Right lung (tissue), 5 donors: ENCODE measurements around the gene BTF3. TPM values are rescaled to one million over a fixed set of nuclear protein-coding genes. Genes with fewer than 3 reads are reported as not detected.

Source experiments
- DNase-seq, 2 donors: peaks; one replicate each; pipeline ENCODE4 v3.0.0-alpha.2; 2013
- polyA plus RNA-seq, 5 donors: library from polyadenylated mRNA; unstranded; fragments of 120-200 nt; gene quantifications; one replicate each; pipeline versions ENCODE4 v1.2.1 to v1.2.3, GENCODE V29; 2013; ENCODE audit warnings: inconsistent platforms in 1 of 5, low replicate concordance in 1 of 5; ENCODE audit not compliant: insufficient read length in 5 of 5, insufficient read depth in 1 of 5

Gene BTF3
- polyA plus RNA-seq, 5 donors, result 913 to 1,026 (median 931) TPM

DNA sequence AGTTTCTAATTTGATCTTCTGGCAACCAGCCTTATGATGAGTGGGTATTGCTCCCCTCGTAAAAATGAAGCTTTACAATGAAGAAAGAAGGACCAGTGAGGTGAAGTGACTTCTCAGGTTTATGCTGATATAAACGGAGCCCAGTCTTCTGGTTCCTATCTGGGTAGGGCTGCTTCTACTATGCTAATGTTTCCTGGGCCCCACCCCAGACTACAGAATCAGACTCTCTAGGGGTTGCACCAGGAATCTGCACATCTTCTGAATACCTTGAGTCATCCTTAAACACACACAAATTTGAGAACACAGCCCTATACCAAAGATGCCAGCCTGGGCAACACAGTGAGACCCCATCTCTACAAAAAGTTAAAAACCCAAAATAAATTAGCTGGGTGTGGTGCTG is 16.2 kb downstream of the BTF3 start:
- no peak for DNase-seq

DNA sequence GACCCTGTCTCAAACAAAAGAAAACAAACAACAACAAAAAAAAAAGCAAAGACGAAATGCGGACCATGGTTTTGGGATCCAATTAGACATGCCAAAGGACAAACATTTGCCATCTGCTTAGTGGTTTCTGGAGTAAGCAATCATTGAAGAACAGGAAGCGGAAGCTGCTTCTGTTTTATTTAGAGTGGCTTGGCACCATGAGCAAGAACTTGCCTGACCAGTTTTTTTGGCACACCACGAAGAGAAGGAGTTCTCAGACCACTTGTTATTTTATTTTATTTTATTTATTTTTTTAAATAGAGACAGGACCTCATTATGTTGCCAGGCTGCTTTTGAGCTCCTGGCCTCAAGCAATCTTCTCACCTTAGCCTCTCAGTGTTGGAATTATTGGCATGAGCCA is 17.0 kb downstream of the BTF3 start:
- DNase-seq, result no peak

DNA sequence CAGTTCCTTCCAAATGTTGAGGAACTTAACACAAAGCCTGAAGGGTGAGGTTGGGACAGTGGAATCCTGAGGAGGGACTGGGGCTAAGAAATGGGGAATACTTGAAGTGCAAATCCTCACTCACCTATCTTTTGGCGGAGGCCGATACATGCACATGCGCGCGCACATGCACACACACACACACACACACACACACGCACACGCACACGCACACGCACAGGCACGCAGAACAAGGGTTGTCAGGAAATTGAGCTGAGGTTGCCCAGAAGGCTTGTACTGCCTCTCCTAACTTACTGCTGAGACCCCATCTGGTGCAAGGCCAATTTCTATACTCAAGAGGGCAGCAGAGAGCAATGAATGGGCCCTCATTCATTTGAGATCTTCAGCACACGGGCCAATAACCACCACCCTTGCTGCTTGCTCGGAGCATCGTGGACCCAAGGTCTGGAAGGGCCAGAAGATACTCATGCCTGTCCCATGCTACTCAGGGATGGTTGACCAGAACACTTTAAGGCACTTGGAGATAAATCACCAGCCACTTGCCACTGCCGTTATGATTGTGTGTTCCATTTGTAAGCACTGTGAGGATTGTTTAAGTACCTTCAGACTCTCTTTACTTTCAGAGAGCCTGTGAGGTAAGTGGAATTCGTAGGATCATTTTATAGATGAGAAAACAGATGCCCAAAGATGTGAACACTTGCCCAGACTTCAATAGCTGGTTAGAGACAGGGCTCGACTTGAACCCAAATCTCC is 21.5 kb downstream of the BTF3 start:
- peak; percentile 67 to 81 for DNase-seq

DNA sequence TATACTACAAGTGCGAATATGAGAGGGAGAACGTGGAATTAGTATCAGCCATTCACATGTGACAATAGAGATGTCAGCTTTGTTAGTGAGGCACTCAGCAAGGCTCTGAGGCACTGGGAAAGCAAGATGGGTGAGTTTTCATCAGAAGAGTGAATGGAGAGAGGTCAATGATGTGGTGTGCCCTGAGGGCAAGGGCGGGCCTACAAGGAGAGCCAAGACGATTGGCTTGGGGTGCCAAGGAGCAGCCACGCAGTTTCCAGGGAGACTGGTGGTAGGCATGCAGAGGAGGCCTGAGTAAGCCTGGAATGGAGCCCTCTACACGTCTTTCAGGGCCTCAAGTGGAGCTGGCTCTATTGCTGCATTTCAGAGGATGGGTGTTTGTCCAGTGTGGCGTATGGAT is 24.7 kb downstream of the BTF3 start:
- DNase-seq, result no peak

DNA sequence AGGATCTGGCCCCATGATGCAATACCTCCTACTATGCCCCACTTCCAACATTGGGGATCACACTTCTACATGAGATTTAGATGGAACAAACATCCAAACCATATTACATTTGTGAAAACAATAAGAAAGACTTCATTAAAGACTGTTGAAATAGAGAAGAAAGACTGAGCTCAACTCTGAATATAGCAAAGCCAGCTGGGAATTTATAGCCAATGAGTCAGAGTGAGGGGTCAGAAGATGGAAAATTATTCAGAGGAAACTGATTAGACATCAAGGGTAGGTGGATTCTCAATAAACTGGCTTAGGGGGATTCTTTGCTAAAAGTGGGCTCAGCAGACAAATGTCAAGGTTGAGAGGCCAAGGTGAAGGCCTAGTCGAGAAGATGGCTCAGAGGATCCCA is 25.6 kb downstream of the BTF3 start:
- DNase-seq, result no peak

DNA sequence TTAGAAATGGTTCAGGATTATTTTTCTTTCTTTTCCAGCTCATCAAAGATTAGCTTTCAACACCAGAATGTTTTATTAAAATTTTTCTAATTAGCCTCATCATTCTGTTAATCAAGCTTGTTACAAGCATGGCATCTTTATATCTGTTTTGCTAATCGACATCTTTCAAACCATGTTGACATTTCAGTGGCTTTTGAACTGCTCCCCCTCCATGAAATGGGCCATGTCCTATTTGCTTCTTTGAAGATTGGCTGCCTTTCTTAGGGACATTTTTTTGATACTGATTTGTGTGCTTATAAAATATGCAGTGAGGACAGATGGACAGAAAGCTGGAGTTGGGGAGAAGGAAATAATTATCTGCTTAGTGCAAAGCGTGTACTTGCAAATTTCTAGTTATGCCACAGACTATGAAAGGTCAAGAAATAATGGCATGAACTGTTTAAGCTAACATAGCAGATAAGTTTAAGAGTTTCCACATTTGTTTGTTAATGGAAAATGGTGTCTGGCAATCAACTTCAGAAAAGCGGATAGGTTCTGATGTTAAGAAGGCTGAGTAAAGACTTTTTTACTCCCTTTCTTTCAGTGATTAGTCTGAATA is 27.5 kb downstream of the BTF3 start:
- DNase-seq, result peak; percentile 46 to 61

DNA sequence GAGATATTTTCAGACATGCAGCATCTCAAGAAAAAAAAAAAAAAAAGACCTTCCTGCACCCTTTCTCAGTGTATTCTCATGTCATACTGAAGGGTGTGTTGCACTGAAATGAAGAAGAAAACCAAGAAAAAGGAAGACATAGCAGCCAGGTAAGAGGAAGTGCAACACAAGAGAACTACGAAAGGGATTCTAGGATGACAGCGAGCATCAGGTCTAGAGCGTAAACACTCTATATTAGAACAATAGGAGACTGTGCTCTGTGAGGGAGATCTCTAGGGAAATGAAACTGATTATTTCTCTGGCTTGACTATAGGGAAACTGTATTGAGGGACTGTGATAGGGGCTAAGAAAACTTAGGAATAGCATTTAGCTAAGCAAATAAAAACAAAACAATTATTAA is 30.0 kb downstream of the BTF3 start:
- DNase-seq, result no peak

DNA sequence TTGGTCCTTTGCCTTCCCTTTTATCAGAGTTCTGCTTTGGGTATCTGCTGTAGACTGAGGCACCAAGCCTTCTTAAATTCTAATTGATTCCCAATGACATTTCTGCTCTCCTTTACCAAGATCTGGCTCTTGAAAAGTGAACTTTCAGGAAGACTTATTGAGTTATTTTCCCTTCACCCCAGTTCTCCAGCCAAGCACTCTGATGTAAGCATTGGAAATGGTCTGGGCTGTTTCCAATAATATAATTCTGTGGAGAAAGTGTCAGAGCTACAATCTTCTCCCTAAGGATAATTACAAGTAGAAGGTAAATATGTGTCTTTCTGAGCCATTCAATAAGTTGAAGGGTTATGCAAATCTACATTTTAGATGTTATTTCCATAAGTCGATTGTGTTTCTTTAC is 30.8 kb downstream of the BTF3 start:
- DNase-seq, result no peak

DNA sequence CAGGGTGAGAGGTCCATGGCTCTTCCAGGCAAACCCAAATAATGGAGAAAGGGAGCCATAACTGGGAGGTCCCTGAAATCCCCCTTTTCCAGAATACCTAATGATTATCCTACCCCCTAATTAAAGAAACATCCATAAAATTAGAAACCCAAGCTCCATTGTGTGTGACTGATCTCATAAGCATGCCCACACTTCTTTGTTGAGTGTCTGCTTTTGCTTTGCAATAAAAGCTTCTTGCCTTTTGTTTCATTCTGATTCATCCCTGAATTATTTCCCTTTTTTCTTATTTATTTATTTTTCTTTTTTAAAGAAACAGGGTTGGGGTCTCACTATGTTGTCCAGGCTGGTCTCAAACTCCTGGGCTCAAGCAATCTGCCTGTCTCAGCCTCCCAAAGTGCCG is 33.1 kb downstream of the BTF3 start:
- no peak for DNase-seq

DNA sequence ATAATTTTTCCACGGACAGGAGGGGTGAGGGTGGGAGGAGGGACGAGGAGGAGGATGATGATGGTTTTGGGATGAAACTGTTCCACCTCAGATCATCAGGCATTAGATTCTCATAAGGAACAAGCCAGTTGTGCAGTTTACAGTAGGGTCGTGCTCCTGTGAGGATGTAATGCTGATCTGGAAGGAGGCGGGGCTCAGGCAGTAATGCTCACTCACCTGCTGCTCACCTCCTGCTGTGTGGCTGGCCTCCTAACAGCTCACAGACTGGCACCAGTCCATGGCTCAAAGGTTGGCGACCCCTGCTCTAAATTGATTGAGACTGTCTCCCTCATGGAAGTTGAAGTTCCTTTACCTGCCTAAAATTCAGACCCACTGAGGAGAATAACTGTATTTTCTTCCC is 34.0 kb downstream of the BTF3 start:
- DNase-seq, result no peak

DNA sequence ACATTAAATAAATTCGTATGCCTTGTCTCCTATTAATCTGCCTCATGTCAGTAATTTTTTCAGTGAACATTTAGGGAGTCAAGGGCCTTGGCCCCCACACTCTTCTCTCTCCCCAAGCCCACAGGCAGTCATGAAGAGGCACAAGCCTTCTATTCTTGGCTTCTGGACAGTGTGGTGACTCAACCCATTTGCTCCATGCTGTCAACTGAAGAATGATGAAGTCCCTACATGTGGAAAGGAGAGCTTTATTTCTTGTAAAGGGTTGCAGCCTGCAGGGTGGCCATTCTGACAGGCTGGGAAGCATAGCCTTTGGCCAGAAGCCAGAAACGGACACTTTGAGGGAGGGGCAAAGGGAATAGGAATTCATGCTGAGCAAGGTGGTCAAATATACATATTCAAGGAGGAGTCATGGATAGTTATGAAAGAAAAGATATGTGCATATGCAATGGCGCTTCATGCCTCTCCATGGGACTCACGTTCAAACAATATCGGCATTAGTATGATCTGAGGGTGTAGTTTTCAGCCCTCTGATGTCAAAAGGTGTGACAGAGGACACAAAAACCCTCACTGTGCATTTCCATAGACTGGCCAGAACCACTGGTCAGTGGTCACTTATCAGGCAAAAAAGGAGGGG is 35.9 kb downstream of the BTF3 start:
- DNase-seq, result no peak

DNA sequence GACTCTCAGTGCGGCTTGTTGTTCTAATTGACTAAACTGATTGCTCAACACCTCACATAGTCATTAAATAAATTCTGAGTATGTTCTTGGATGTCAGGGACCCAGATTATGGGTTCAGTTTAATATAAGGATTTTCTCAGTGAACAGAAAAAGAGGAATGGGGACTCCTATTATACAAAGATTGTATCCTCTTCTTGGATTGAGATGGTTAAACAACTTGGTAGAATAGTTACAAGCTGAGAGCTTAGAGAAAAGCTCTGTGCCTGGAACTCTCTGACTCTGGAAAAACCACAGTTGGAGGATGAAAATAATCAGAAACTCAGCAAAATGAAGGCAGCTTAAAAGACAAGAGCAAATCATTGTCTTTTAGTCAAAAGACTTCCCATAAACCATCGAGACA is 36.7 kb downstream of the BTF3 start:
- no peak for DNase-seq

DNA sequence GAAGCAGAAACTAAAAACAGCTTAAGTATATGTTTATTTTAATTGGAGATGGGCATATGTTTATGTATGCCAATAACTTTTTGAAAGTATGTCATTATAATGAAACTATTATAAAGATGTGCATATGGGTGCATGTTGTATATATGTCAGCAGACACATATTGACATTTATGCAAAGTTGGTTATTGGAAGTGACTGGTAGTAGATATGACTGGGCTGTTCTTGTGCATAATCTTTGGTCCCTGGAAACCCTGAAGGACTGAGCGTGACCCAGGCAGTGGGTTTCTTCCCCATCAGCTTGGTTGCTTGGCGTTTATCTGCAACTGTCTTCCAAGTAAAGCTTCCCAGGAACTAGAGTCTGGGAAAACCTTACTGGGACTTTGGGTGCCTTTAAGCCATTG is 41.5 kb downstream of the BTF3 start:
- no peak for DNase-seq

DNA sequence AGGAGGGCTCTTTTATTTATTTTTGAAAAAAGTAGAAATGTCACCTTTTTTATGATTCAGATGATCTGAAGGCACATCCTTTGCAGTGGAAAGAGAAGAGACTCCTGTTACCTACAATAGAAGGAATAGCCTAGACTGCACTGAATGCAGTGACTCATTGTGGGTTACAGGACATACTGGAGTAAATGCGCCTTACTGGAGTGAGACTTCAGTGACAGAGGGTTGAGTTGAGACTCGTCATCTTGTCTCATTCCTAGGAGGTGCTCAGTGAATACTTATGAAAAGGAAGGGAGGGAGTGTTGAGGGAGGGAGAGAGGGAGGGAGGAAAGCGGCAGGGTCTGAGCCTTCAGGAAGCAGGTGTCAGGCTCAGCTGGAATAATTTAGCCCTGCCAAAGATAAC is 42.0 kb downstream of the BTF3 start:
- DNase-seq, result no peak

DNA sequence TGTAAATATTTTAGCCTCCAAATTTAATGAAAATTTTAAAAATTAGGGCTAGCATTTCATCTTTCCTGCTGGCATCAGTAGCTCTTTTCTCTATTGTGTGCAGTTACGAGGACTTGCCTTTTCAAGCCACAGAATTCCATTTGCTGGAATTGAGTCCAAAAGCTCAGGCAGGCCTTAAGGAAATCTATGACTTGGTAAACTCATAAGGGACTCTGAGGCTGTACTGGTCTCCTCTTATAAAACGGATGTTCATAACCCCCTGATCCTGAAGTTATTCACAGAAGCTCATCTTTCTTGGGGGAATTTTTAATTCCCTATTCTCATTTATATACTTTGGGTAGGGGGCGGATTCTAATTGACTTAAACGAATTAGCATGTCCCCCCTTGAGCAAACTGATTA is 43.8 kb downstream of the BTF3 start:
- DNase-seq, result peak in 1 of 2 donors; percentile 45

DNA sequence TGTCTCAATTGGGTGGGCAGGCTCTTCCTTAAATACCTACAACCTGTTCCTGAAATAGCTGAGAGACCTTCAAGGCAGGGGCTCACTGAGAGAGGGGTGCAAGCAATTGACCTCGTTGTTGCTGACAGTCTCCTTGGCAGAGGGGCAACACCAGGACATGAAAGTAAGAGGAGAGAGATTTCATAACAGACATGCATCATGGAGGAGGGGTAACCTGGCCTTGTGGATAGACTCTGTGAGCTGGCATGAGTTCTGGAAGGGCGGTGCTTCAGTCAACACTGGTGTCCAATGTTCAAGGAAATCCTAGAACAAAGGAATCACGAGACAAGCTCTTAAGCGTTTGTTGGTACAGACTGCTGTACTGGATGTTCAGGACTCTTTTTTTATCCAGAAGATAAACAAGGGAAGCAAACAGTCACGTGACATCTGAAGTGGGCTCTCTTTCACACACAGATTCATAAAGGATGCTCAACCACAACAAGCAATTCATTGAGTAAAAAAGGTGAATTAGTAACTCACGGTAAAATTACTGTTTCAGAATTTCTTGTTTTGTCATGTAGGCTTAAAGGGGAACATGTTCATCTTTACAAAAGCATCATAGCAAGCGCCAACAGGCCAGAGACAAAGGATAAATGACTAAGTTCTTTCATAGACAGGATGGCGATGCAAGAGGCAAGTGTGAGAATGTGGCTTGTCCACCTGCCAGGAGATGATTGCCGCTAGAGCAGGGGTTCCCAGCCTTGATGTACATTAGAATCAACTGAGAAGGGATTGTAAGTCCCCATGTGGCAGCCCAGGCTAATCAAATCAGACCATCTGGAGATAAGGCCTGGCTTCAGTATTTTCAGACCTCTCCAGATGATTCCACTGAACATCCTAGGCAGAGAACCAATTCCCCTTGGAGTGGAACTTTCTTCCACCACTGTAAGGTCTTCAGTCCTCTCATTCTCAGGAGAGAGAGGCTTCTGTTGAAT is 46.5 kb downstream of the BTF3 start:
- DNase-seq, result no peak

DNA sequence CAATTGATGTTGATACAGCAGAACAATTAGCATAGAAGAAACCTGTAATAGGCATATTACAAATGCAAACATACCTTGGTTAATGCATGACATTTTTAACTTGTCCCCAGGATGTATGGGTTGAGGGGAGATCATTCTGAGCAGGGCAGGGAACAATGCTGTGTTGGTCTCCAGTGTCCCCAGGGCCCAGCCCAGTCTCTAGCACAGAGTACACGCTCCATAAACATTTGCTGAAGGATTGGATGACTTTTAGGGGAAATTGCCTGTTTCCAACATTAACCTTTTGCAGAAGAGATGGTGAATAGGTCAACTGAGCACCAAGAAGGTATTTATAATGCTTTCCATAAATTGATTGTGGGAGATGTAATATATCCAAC is 47.1 kb downstream of the BTF3 start:
- DNase-seq, result no peak

DNA sequence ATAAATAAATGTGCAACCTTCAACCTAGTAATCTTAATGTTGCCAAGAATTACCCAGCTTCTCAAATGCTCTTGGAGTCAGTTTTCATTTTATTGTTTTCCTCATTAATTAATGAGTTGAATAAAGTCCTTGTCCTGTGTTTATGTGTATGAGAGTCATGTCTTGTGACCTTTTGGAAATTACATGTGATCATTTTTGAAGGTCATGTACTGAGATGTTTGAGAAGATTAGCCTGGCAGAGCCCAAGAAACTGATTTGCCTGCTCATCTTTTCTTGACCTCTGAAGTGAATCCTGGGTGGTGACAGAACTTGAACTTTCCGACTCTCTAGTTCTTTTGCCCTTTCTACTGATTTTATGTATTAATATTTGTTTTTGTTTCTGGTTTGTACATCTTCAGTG is 51.8 kb downstream of the BTF3 start:
- DNase-seq, result no peak

DNA sequence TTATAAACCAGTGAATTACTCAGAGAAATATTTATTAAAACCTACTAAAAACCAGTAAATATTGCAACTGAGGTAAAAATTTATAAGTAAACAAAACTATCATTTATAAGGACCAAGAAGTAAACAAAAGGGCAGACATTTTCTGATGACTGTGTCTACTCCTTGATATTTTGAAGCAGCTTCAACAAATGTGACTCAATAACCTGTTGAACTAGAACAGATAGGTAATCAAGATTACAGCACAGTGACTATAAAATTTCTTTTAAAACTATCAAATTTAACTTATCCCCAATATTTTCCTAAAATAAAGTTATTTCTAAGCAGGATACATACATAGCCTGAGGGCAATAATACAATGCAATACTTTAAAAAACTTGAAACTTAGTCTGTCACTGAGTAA is 54.4 kb downstream of the BTF3 start:
- DNase-seq, result no peak
